Lower lobe of right lung (tissue), 2 donors: ENCODE data around the gene PAAF1. TPM values are rescaled to one million over a fixed set of nuclear protein-coding genes. Genes with fewer than 3 reads are reported as not detected.

Experiments used
- ATAC-seq, 2 donors: fragments of 200-7000 bp; cut with Tn5 transposase; one replicate each; pipeline ENCODE4 v1.9.1; 2020 to 2022; ENCODE audit warnings: mild to moderate bottlenecking in 2 of 2, moderate library complexity in 2 of 2
- DNase-seq: peaks from one replicate; pipeline ENCODE4 v3.0.0-alpha.2; 2020
- H3K27ac ChIP-seq: fragments of 200-600 bp; one replicate; pipeline ENCODE4 v1.8.0; 2022
- H3K27me3 ChIP-seq: fragments of 200-600 bp; one replicate; pipeline ENCODE4 v1.8.0; 2022; ENCODE audit warnings: low read depth
- H3K36me3 ChIP-seq: fragments of 200-600 bp; one replicate; pipeline ENCODE4 v1.8.0; 2022; ENCODE audit warnings: mild to moderate bottlenecking
- H3K4me1 ChIP-seq: fragments of 200-600 bp; one replicate; pipeline ENCODE4 v1.8.0; 2022
- H3K4me3 ChIP-seq: fragments of 200-600 bp; one replicate; pipeline ENCODE4 v1.8.0; 2022; ENCODE audit warnings: mild to moderate bottlenecking
- H3K9me3 ChIP-seq: fragments of 200-600 bp; one replicate; pipeline ENCODE4 v1.8.0; 2022
- CTCF ChIP-seq: fragments of 200-600 bp; IDR thresholded peaks from one replicate; pipeline ENCODE4 v1.8.0; 2022; ENCODE audit warnings: antibody characterized with exemption, mild to moderate bottlenecking
- intact Hi-C: fragments of 100-400 bp; cut with DNase I; formaldehyde crosslinking; loops from one replicate; pipeline ENCODE4 v1.11.0; 2022
- total RNA-seq: library from RNA; stranded (reverse); fragmentation: NEBNext Ultra II Directional; extraction: Animal tissue kit (Norgen Biotek cat#: 25700); gene quantifications from one replicate; pipeline ENCODE4 v1.2.1, GENCODE V29; 2021
- donor health status: DM: no; HTN: yes; CAD: no; lungs with severe emphysema.

Gene PAAF1
- total RNA-seq, 1 donor from 2014 or later = 15.2 TPM

GRCh38 chr11:73949912-73950311, 73.1 kb downstream of the PAAF1 start:
- no peaks in the 10 kb centered on the region for H3K36me3 ChIP-seq
- DNase-seq (no peak), ATAC-seq (no peak)
- H3K27me3 ChIP-seq = no peaks in the 10 kb centered on the region
- no peaks in the 10 kb centered on the region for H3K9me3 ChIP-seq
- H3K4me3 ChIP-seq = no peak overlapping the region
- TF ChIP-seq CTCF = no peak
- H3K27ac ChIP-seq = no peak overlapping the region
- no peaks in the 10 kb centered on the region for H3K4me1 ChIP-seq
- intact Hi-C loops = no loop called here

GRCh38 chr11:73950869-73951710, 74.3 kb downstream of the PAAF1 start, which contains the start of gene DNAJB13:
DNAJB13 (plus strand) TSS chr11:73951026; CDS start chr11:73951070, 44 bp downstream.
- ATAC-seq (peak; percentile 88 to 92), DNase-seq (peak; percentile 64)
- no peaks in the 10 kb centered on the region for H3K4me1 ChIP-seq
- H3K4me3 ChIP-seq = no peak within 1 kb of the TSS
- intact Hi-C loops = no loop called here
- H3K9me3 ChIP-seq = no peaks in the 10 kb centered on the region
- no peaks in the 10 kb centered on the region for H3K27me3 ChIP-seq
- no peak for TF ChIP-seq CTCF
- no peak within 1 kb of the TSS for H3K27ac ChIP-seq
- no peaks in the 10 kb centered on the region for H3K36me3 ChIP-seq

- H3K27ac ChIP-seq = no peak overlapping the region
- no peaks in the 10 kb centered on the region for H3K36me3 ChIP-seq
- H3K9me3 ChIP-seq = no peaks in the 10 kb centered on the region
- H3K4me3 ChIP-seq = no peak overlapping the region
- no peak for DNase-seq
- no peaks in the 10 kb centered on the region for H3K4me1 ChIP-seq
- ATAC-seq = peak; percentile 71 to 84
- H3K27me3 ChIP-seq = peaks cover 2% of the 10 kb centered on the region
- intact Hi-C loops = no loop called here
- TF ChIP-seq CTCF = no peak
Measured at GRCh38 chr11:73951797-73952196, 75.0 kb downstream of the PAAF1 start.

GRCh38 chr11:73956876-73957653, 80.3 kb downstream of the PAAF1 start:
- intact Hi-C loops = no loop called here
- TF ChIP-seq CTCF = no peak

GRCh38 chr11:73957654-73958361, 81.0 kb downstream of the PAAF1 start:
- no peak for DNase-seq
- Histone ChIP-seq H3K4me1 (no peaks in the 10 kb centered on the region), H3K9me3 (no peaks in the 10 kb centered on the region), H3K36me3 (no peaks in the 10 kb centered on the region), H3K27me3 (peaks cover 7% of the 10 kb centered on the region), H3K27ac (no peak overlapping the region), H3K4me3 (no peak overlapping the region)
- intact Hi-C loops = no loop called here
- no peak for TF ChIP-seq CTCF
- ATAC-seq = no peak

More at GRCh38 chr11:73956876-73957653, 80.3 kb downstream of the PAAF1 start:
- no peak overlapping the region for H3K4me3 ChIP-seq
- no peak overlapping the region for H3K27ac ChIP-seq
- H3K36me3 ChIP-seq = no peaks in the 10 kb centered on the region
- peak in 1 of 2 donors; percentile 26 for ATAC-seq
- H3K4me1 ChIP-seq = no peaks in the 10 kb centered on the region
- DNase-seq = no peak
- H3K27me3 ChIP-seq = peaks cover 7% of the 10 kb centered on the region
- H3K9me3 ChIP-seq = no peaks in the 10 kb centered on the region
